Measurements from ENCODE around the gene AMBRA1.

Gene AMBRA1

GRCh38 chr11:46367244-46367915 lies 226.4 kb downstream of the AMBRA1 start:
- DNase-seq (ENCODE audit: low read depth in 3 of 3): peak in 1 of 3 donors; percentile 45

- no peak for DNase-seq (ENCODE audit: low read depth in 3 of 3)
Observed at GRCh38 chr11:46366661-46367161, 227.1 kb downstream of the AMBRA1 start.

- DNase-seq (ENCODE audit: low read depth in 3 of 3): no peak
Observed at GRCh38 chr11:46366260-46366659, 227.6 kb downstream of the AMBRA1 start.

GRCh38 chr11:46364791-46365190 lies 229.0 kb downstream of the AMBRA1 start:
- no peak for DNase-seq (ENCODE audit: low read depth in 3 of 3)

GRCh38 chr11:46364056-46364455 lies 229.8 kb downstream of the AMBRA1 start:
- no peak for DNase-seq (ENCODE audit: low read depth in 3 of 3)

- DNase-seq (ENCODE audit: low read depth in 3 of 3): no peak
Observed at GRCh38 chr11:46363455-46364005, 230.3 kb downstream of the AMBRA1 start.

- no peak for DNase-seq (ENCODE audit: low read depth in 3 of 3)
Observed at GRCh38 chr11:46363031-46363407, 230.8 kb downstream of the AMBRA1 start.

GRCh38 chr11:46362156-46363030 lies 231.4 kb downstream of the AMBRA1 start:
- DNase-seq (ENCODE audit: low read depth in 3 of 3): no peak

GRCh38 chr11:46361283-46362155 lies 232.3 kb downstream of the AMBRA1 start:
- peak in 1 of 3 donors; percentile 50 for DNase-seq (ENCODE audit: low read depth in 3 of 3)

GRCh38 chr11:46360878-46361277 lies 232.9 kb downstream of the AMBRA1 start:
- DNase-seq (ENCODE audit: low read depth in 3 of 3): no peak

GRCh38 chr11:46359953-46360352 lies 233.9 kb downstream of the AMBRA1 start:
- DNase-seq (ENCODE audit: low read depth in 3 of 3): no peak

- DNase-seq (ENCODE audit: low read depth in 3 of 3): no peak
Observed at GRCh38 chr11:46357483-46357936, 236.3 kb downstream of the AMBRA1 start.

GRCh38 chr11:46356924-46357482 lies 236.8 kb downstream of the AMBRA1 start:
- no peak for DNase-seq (ENCODE audit: low read depth in 3 of 3)

- DNase-seq (ENCODE audit: low read depth in 3 of 3): peak in 2 of 3 donors; percentile 52 to 65
Observed at GRCh38 chr11:46353698-46354097, 240.1 kb downstream of the AMBRA1 start.

- DNase-seq (ENCODE audit: low read depth in 3 of 3): peak; percentile 55 to 68 (median 67)
Observed at GRCh38 chr11:46352063-46352841, 241.6 kb downstream of the AMBRA1 start.

GRCh38 chr11:46351606-46352005 lies 242.2 kb downstream of the AMBRA1 start:
- DNase-seq (ENCODE audit: low read depth in 3 of 3): no peak

- DNase-seq (ENCODE audit: low read depth in 3 of 3): no peak
Observed at GRCh38 chr11:46351148-46351547, 242.7 kb downstream of the AMBRA1 start.

- no peak for DNase-seq (ENCODE audit: low read depth in 3 of 3)
Observed at GRCh38 chr11:46350695-46351094, 243.1 kb downstream of the AMBRA1 start.

- DNase-seq (ENCODE audit: low read depth in 3 of 3): no peak
Observed at GRCh38 chr11:46348566-46349401, 245.0 kb downstream of the AMBRA1 start.
